Liver (tissue), 9 donors: Measurements from ENCODE around the gene SRSF10. TPM values are rescaled to one million over a fixed set of nuclear protein-coding genes. Genes with fewer than 3 reads are reported as not detected.

ENCODE experiments used
- DNase-seq: peaks from one replicate; pipeline ENCODE4 v3.0.0-alpha.2; 2017; ENCODE audit warnings: low spot score
- H3K27ac ChIP-seq, 2 donors: one replicate each; pipeline ENCODE4 v1.7.0; 2013; ENCODE audit warnings: inconsistent platforms in 2 of 2, low read length in 2 of 2, control low read depth in 1 of 2, low read depth in 1 of 2, mild to moderate bottlenecking in 1 of 2
- H3K27me3 ChIP-seq, 4 donors: one replicate each; pipeline versions ENCODE4 v1.6.1 to v1.7.0; 2013; ENCODE audit warnings: low read length in 3 of 4, inconsistent platforms in 1 of 4, mild to moderate bottlenecking in 1 of 4, moderate library complexity in 1 of 4; ENCODE audit not compliant: control insufficient read depth in 4 of 4, insufficient read depth in 4 of 4
- H3K36me3 ChIP-seq, 4 donors: one replicate each; pipeline versions ENCODE4 v1.6.1 to v1.7.0; 2013; ENCODE audit warnings: low read length in 3 of 4, mild to moderate bottlenecking in 3 of 4, low read depth in 1 of 4, moderate library complexity in 1 of 4; ENCODE audit not compliant: control insufficient read depth in 4 of 4, insufficient read depth in 3 of 4
- H3K4me1 ChIP-seq, 4 donors: one replicate each; pipeline versions ENCODE4 v1.6.1 to v1.7.0; 2013; ENCODE audit warnings: low read length in 3 of 4, mild to moderate bottlenecking in 3 of 4, moderate library complexity in 1 of 4; ENCODE audit not compliant: control insufficient read depth in 4 of 4, insufficient read depth in 4 of 4
- H3K4me3 ChIP-seq, 3 donors: one replicate each; pipeline versions ENCODE4 v1.6.1 to v1.7.0; 2013; ENCODE audit warnings: low read length in 3 of 3, control low read depth in 1 of 3, low read depth in 1 of 3, mild to moderate bottlenecking in 1 of 3
- H3K9ac ChIP-seq, 2 donors: one replicate each; pipeline ENCODE4 v1.7.0; 2013; ENCODE audit warnings: low read length in 2 of 2, mild to moderate bottlenecking in 2 of 2, moderate library complexity in 2 of 2, control low read depth in 1 of 2, low read depth in 1 of 2
- H3K9me3 ChIP-seq, 4 donors: one replicate each; pipeline versions ENCODE4 v1.6.1 to v1.7.0; 2013; ENCODE audit warnings: low read length in 3 of 4; ENCODE audit not compliant: control insufficient read depth in 4 of 4
- ATF3 ChIP-seq: IDR thresholded peaks from 2 replicates; pipeline ENCODE4 v1.6.1; 2016; ENCODE audit warnings: antibody characterized with exemption
- CTCF ChIP-seq: fragments of 150-350 bp; IDR thresholded peaks from 2 replicates; pipeline ENCODE4 v1.5.1; 2017; ENCODE audit warnings: improper control_type of control experiment, low read depth, low read length; ENCODE audit not compliant: missing input control
- EGR1 ChIP-seq, 2 donors: IDR thresholded peaks; 2 replicates each; pipeline ENCODE4 v1.6.1; 2016 to 2018; ENCODE audit warnings: antibody characterized with exemption in 2 of 2, low read depth in 2 of 2
- FOXA1 ChIP-seq: IDR thresholded peaks from 2 replicates; pipeline ENCODE4 v1.6.1; 2016; ENCODE audit warnings: antibody characterized with exemption
- FOXA2 ChIP-seq: IDR thresholded peaks from 2 replicates; pipeline ENCODE4 v1.6.1; 2016; ENCODE audit warnings: antibody characterized with exemption
- GABPA ChIP-seq, 2 donors: IDR thresholded peaks in 1 of 2; conservative IDR thresholded peaks in 1 of 2; 2 replicates each; pipeline ENCODE4 v1.6.1; 2016; ENCODE audit warnings: antibody characterized with exemption in 2 of 2, mild to moderate bottlenecking in 1 of 2, moderate library complexity in 1 of 2
- HNF4A ChIP-seq, 2 donors: conservative IDR thresholded peaks; 2 replicates each; pipeline ENCODE4 v1.6.1; 2016; ENCODE audit warnings: antibody characterized with exemption in 2 of 2, mild to moderate bottlenecking in 2 of 2
- HNF4G ChIP-seq: IDR thresholded peaks from 2 replicates; pipeline ENCODE4 v1.6.1; 2016; ENCODE audit warnings: antibody characterized with exemption
- JUND ChIP-seq, 2 donors: IDR thresholded peaks; 2 replicates each; pipeline ENCODE4 v1.6.1; 2016; ENCODE audit warnings: antibody characterized with exemption in 2 of 2
- MAX ChIP-seq: IDR thresholded peaks from 2 replicates; pipeline ENCODE4 v1.6.1; 2016; ENCODE audit warnings: antibody characterized with exemption
- NR2F2 ChIP-seq: IDR thresholded peaks from 2 replicates; pipeline ENCODE4 v1.6.1; 2016; ENCODE audit warnings: antibody characterized with exemption
- RAD21 ChIP-seq, 2 donors: IDR thresholded peaks; 2 replicates each; pipeline ENCODE4 v1.6.1; 2016; ENCODE audit warnings: antibody characterized with exemption in 2 of 2, mild to moderate bottlenecking in 2 of 2
- REST ChIP-seq: IDR thresholded peaks from 2 replicates; pipeline ENCODE4 v1.6.1; 2016; ENCODE audit warnings: antibody characterized with exemption, mild to moderate bottlenecking
- RXRA ChIP-seq, 2 donors: IDR thresholded peaks; 2 replicates each; pipeline ENCODE4 v1.6.1; 2017 to 2018; ENCODE audit warnings: antibody characterized with exemption in 2 of 2, mild to moderate bottlenecking in 1 of 2
- SP1 ChIP-seq: IDR thresholded peaks from 2 replicates; pipeline ENCODE4 v1.6.1; 2018; ENCODE audit warnings: antibody characterized with exemption, mild to moderate bottlenecking
- TAF1 ChIP-seq: conservative IDR thresholded peaks from 2 replicates; pipeline ENCODE4 v1.6.1; 2016; ENCODE audit warnings: antibody characterized with exemption, mild to moderate bottlenecking
- YY1 ChIP-seq: IDR thresholded peaks from 2 replicates; pipeline ENCODE4 v1.6.1; 2016; ENCODE audit warnings: antibody characterized with exemption, mild to moderate bottlenecking
- ZBTB33 ChIP-seq: IDR thresholded peaks from 2 replicates; pipeline ENCODE4 v1.6.1; 2016; ENCODE audit warnings: antibody characterized with exemption
- WGBS: extraction: QIAGEN DNeasy Blood & Tissue Kit; methylation state at CpG from one replicate; pipeline ENCODE4 v1.1.7; 2013; 5-methylcytosine and 5-hydroxymethylcytosine counted together
- polyA plus RNA-seq, 2 donors: library from polyadenylated mRNA; stranded (reverse) in 1 of 2; unstranded in 1 of 2; fragments of 200-250 nt in 1 of 2; fragments of >200 nt in 1 of 2; fragmentation: Nextera tagmentation in 1 of 2; extraction: Ambion mirVana in 1 of 2; gene quantifications; one replicate each; pipeline versions ENCODE4 v1.2.1 to v1.2.3, GENCODE V29; 2013 to 2015
- total RNA-seq, 2 donors: library from RNA; depleted of rRNA; stranded (reverse); fragments of >200 nt; gene quantifications; one replicate each; pipeline ENCODE4 v1.2.3, GENCODE V29; 2014
- donor health status: healthy.
- donor health status: healthy.
- donor health status: healthy.
- donor health status: healthy.
- donor health status: healthy.

SRSF10 gene
- total and polyA plus RNA-seq, 4 donors = 29.9 to 77.5 (median 63.8) TPM

GRCh38 chr1:24007079-24007478 lies 27.0 kb upstream of the SRSF10 start:
- H3K9ac ChIP-seq = no peak overlapping the region
- TF ChIP-seq RAD21 (IDR thresholded peaks at IDR 0.05) (no peak), EGR1 (IDR thresholded peaks at IDR 0.05; ENCODE audit: low read depth in 2 of 2) (no peak), CTCF (no peak)
- no peaks in the 10 kb centered on the region for H3K36me3 ChIP-seq
- no peak for DNase-seq
- H3K27me3 ChIP-seq = no peaks in the 10 kb centered on the region
- no peak overlapping the region for H3K4me3 ChIP-seq
- H3K27ac ChIP-seq = no peak overlapping the region
- H3K4me1 ChIP-seq = no peaks in the 10 kb centered on the region
- no peaks in the 10 kb centered on the region for H3K9me3 ChIP-seq

GRCh38 chr1:24005163-24005562 lies 25.0 kb upstream of the SRSF10 start:
- H3K27ac ChIP-seq = no peak overlapping the region
- DNase-seq = no peak
- no peaks in the 10 kb centered on the region for H3K4me1 ChIP-seq
- no peak overlapping the region for H3K4me3 ChIP-seq
- TF ChIP-seq ATF3 (no peak), FOXA2 (no peak), GABPA (IDR thresholded peaks at IDR 0.05 in 1 of 2, conservative IDR thresholded peaks at IDR 0.05 in 1 of 2) (no peak), ZBTB33 (no peak), NR2F2 (no peak), JUND (IDR thresholded peaks at IDR 0.05) (no peak), MAX (no peak), EGR1 (IDR thresholded peaks at IDR 0.05; ENCODE audit: low read depth in 2 of 2) (no peak), RXRA (IDR thresholded peaks at IDR 0.05) (no peak), YY1 (no peak), HNF4G (no peak), REST (no peak), SP1 (no peak), RAD21 (IDR thresholded peaks at IDR 0.05) (no peak), FOXA1 (no peak), CTCF (no peak), TAF1 (no peak), HNF4A (conservative IDR thresholded peaks at IDR 0.05) (no peak)
- no peaks in the 10 kb centered on the region for H3K27me3 ChIP-seq
- H3K9me3 ChIP-seq = no peaks in the 10 kb centered on the region
- H3K9ac ChIP-seq = no peak overlapping the region
- 96% methylated on average over 3 of the region's 3 CpGs for WGBS
- H3K36me3 ChIP-seq = no peaks in the 10 kb centered on the region
